ENCODE data around the gene SYT2. TPM values are rescaled to one million over a fixed set of nuclear protein-coding genes. Genes with fewer than 3 reads are reported as not detected.

The SYT2 gene
- total and polyA plus RNA-seq, 10 donors: under 0.01 to 0.14 (median 0.03) TPM; not detected in 3

- H3K4me3 ChIP-seq: no peak overlapping the region
- TF ChIP-seq POLR2AphosphoS5 (IDR thresholded peaks at IDR 0.05) (no peak), POLR2A (IDR thresholded peaks at IDR 0.05) (no peak), CTCF (IDR thresholded peaks at IDR 0.05 in 8 of 11, conservative IDR thresholded peaks at IDR 0.05 in 3 of 11) (no peak)
- DNase-seq: peak; percentile 54
- intact Hi-C loops (cut with DNase I; ENCODE audit: low total_unique reads): no loop called here
- no peaks in the 10 kb centered on the region for H3K27me3 ChIP-seq (replicated peaks in 1 of 7)
- no peaks in the 10 kb centered on the region for H3K9me3 ChIP-seq
- H3K36me3 ChIP-seq: peaks cover 0 to 39% (median 0%) of the 10 kb centered on the region in 6 donors
- no peaks in the 10 kb centered on the region for H3K4me1 ChIP-seq
- WGBS, 5 donors: 70 to 72% (median 72%) methylated on average over 5 of the region's 5 CpGs
- H3K27ac ChIP-seq: no peak overlapping the region
Measured at GRCh38 chr1:202605515-202605914, 104.7 kb downstream of the SYT2 start.

DNA sequence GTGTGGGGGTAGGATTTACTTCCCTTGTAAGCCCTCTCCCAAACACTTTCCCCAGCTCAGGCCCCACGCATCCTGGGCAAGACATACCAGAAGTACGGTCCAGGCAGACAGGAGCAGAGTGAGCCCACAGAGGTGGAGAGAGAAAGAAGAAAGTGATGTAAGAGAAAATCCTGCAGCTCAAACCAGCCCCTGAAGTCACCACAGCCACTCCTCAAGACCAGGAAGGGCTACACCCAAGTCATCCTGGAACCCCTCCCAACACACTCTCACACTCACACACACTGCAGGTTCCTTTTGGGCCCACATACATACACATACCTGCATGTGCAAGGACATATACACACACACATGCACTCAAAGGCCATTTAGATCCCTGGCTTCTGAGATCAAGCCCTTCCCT, 106.8 kb downstream of the SYT2 start:
- no peak overlapping the region for H3K4me3 ChIP-seq
- H3K36me3 ChIP-seq: peaks cover 0 to 46% (median 0%) of the 10 kb centered on the region in 6 donors
- no peaks in the 10 kb centered on the region for H3K27me3 ChIP-seq (replicated peaks in 1 of 7)
- WGBS, 5 donors: 85 to 100% (median 93%) methylated on average over 2 of the region's 2 CpGs
- intact Hi-C loops (cut with DNase I; ENCODE audit: low total_unique reads): no loop called here
- peaks cover 0 to 6% (median 0%) of the 10 kb centered on the region in 6 donors for H3K4me1 ChIP-seq
- peak; percentile 45 for DNase-seq
- H3K27ac ChIP-seq: no peak overlapping the region
- H3K9me3 ChIP-seq: no peaks in the 10 kb centered on the region
- no peak for TF ChIP-seq POLR2AphosphoS5 (IDR thresholded peaks at IDR 0.05)
- no peak for TF ChIP-seq POLR2A (IDR thresholded peaks at IDR 0.05)
- no peak for TF ChIP-seq CTCF (IDR thresholded peaks at IDR 0.05 in 8 of 11, conservative IDR thresholded peaks at IDR 0.05 in 3 of 11)

GRCh38 chr1:202600432-202601041, 109.7 kb downstream of the SYT2 start:
- DNase-seq: peak; percentile 42
- no peak overlapping the region for H3K4me3 ChIP-seq
- peaks cover 0 to 39% (median 0%) of the 10 kb centered on the region in 6 donors for H3K36me3 ChIP-seq
- H3K27me3 ChIP-seq (replicated peaks in 1 of 7): no peaks in the 10 kb centered on the region
- no peaks in the 10 kb centered on the region for H3K9me3 ChIP-seq
- H3K27ac ChIP-seq: no peak overlapping the region
- 82 to 90% (median 88%) methylated on average over 7 to 10 of the region's 10 CpGs for WGBS, 5 donors
- H3K4me1 ChIP-seq: peaks cover 0 to 12% (median 3%) of the 10 kb centered on the region in 6 donors
- intact Hi-C loops (cut with DNase I; ENCODE audit: low total_unique reads): no loop called here
- no peak for TF ChIP-seq POLR2A (IDR thresholded peaks at IDR 0.05)
- peak in 1 of 3 donors; percentile 2 for TF ChIP-seq POLR2AphosphoS5 (IDR thresholded peaks at IDR 0.05)
- peak in 3 of 11 experiments; percentile 3 to 27 (median 21) for TF ChIP-seq CTCF (IDR thresholded peaks at IDR 0.05 in 8 of 11, conservative IDR thresholded peaks at IDR 0.05 in 3 of 11)

DNA sequence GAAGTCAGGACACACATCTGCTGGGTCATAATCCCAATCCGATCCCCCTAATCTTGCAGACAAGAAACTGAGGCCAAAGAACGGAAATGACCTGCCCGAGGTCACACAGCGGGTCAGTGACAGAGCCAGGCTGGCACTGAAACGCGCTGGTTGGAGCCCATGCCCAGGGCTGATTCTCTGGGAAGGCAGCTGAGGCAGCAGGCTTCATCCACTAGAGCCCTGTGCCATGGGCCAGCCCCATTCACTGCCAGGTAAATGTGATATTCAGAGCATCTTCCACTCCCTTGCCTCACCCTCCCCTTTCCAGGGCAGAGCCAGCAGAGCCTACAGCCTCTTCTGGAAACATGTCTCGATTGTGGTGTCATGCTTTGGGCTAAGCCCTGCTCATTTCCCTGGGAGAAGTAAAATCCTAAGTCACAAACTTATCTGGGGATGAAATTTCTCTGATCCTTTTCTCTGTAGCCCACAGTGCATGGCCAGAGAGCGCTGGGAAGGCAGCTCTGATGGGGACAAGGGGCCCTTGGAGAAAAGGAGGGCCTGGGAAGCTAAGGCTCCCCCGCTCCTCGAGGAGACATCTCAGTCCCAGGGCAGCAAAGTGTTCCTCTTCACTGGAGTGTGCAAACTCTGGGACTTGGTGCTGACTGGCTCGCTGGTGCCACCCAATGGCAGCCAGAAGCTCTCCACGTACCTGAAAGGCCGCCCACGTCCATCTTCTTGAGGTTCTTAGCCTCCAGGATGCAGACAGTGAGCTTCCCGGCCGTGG, 110.4 kb downstream of the SYT2 start:
- Histone ChIP-seq H3K36me3 (peaks cover 0 to 38% (median 0%) of the 10 kb centered on the region in 6 donors), H3K9me3 (no peaks in the 10 kb centered on the region), H3K27me3 (replicated peaks in 1 of 7) (no peaks in the 10 kb centered on the region), H3K4me1 (peaks cover 0 to 12% (median 3%) of the 10 kb centered on the region in 6 donors), H3K4me3 (no peak overlapping the region), H3K27ac (no peak overlapping the region)
- DNase-seq: peak; percentile 79
- 53 to 75% (median 56%) methylated on average over 10 to 16 of the region's 16 CpGs for WGBS, 5 donors
- intact Hi-C loops (cut with DNase I; ENCODE audit: low total_unique reads): no loop called here
- TF ChIP-seq POLR2AphosphoS5 (IDR thresholded peaks at IDR 0.05): peak in 1 of 3 donors; percentile 5
- TF ChIP-seq POLR2A (IDR thresholded peaks at IDR 0.05): no peak
- peak in 10 of 11 experiments; percentile 14 to 71 (median 55) for TF ChIP-seq CTCF (IDR thresholded peaks at IDR 0.05 in 8 of 11, conservative IDR thresholded peaks at IDR 0.05 in 3 of 11)

Measured in spleen (tissue), 11 donors.